H9 (cell line): ENCODE results near the gene EEF1AKMT2. TPM values are rescaled to one million over a fixed set of nuclear protein-coding genes. Genes with fewer than 3 reads are reported as not detected.

Experiments used
- DNase-seq: peaks from one replicate; pipeline ENCODE4 v3.0.0-alpha.2; 2017
- H2AFZ ChIP-seq: one replicate; pipeline ENCODE4 v1.6.1; 2013; ENCODE audit warnings: mild to moderate bottlenecking, low read length, control low read depth, moderate library complexity
- H2AK5ac ChIP-seq: 2 replicates; pipeline ENCODE4 v1.6.1; 2013; ENCODE audit warnings: low read length, control low read depth, mixed read lengths; ENCODE audit not compliant: insufficient read length
- H2BK120ac ChIP-seq: one replicate; pipeline ENCODE4 v1.6.1; 2013; ENCODE audit warnings: low read depth, mild to moderate bottlenecking, low read length, control low read depth, inconsistent platforms; ENCODE audit not compliant: poor library complexity, severe bottlenecking
- H2BK12ac ChIP-seq: 2 replicates; pipeline ENCODE4 v1.6.1; 2013; ENCODE audit warnings: low read length, control low read depth, mixed read lengths, low read depth; ENCODE audit not compliant: insufficient read length
- H2BK15ac ChIP-seq: 2 replicates; pipeline ENCODE4 v1.6.1; 2013; ENCODE audit warnings: low read depth, low read length, control low read depth
- H2BK20ac ChIP-seq: one replicate; pipeline ENCODE4 v1.6.1; 2013; ENCODE audit warnings: low read depth, mild to moderate bottlenecking, low read length, control low read depth, inconsistent platforms; ENCODE audit not compliant: poor library complexity, severe bottlenecking
- H2BK5ac ChIP-seq: 2 replicates; pipeline ENCODE4 v1.6.1; 2013; ENCODE audit warnings: low read length, control low read depth, mixed read lengths; ENCODE audit not compliant: insufficient read length
- H3K14ac ChIP-seq: 2 replicates; pipeline ENCODE4 v1.6.1; 2013; ENCODE audit warnings: low read length, control low read depth; ENCODE audit not compliant: insufficient read depth
- H3K18ac ChIP-seq: 2 replicates; pipeline ENCODE4 v1.6.1; 2013; ENCODE audit warnings: low read depth, mild to moderate bottlenecking, mixed read lengths, low read length, control low read depth; ENCODE audit not compliant: insufficient read length
- H3K23ac ChIP-seq: 2 replicates; pipeline ENCODE4 v1.6.1; 2013; ENCODE audit warnings: low read length, control low read depth, mixed read lengths, low read depth; ENCODE audit not compliant: insufficient read length
- H3K23me2 ChIP-seq: 2 replicates; pipeline ENCODE4 v1.6.1; 2013; ENCODE audit warnings: low read depth, mild to moderate bottlenecking, mixed read lengths, low read length, control low read depth; ENCODE audit not compliant: insufficient read length, poor library complexity, severe bottlenecking
- H3K27ac ChIP-seq: 2 replicates; pipeline ENCODE4 v1.5.1; 2013; ENCODE audit warnings: low read length, control low read depth, mixed read lengths, low read depth; ENCODE audit not compliant: insufficient read length
- H3K27me3 ChIP-seq: 2 replicates; pipeline ENCODE4 v1.6.1; 2013; ENCODE audit warnings: low read length, control low read depth, inconsistent platforms; ENCODE audit not compliant: insufficient read depth
- H3K4ac ChIP-seq: 2 replicates; pipeline ENCODE4 v1.6.1; 2013; ENCODE audit warnings: low read depth, mild to moderate bottlenecking, control low read depth, inconsistent platforms, low read length, moderate library complexity
- H3K4me1 ChIP-seq: 2 replicates; pipeline ENCODE4 v1.6.1; 2013; ENCODE audit warnings: low read length, control low read depth, inconsistent platforms; ENCODE audit not compliant: insufficient read depth
- H3K4me2 ChIP-seq: 2 replicates; pipeline ENCODE4 v1.6.1; 2013; ENCODE audit warnings: low read length, control low read depth, mixed read lengths; ENCODE audit not compliant: insufficient read length, insufficient read depth
- H3K56ac ChIP-seq: 2 replicates; pipeline ENCODE4 v1.6.1; 2013; ENCODE audit warnings: low read depth, mild to moderate bottlenecking, mixed read lengths, low read length, control low read depth; ENCODE audit not compliant: insufficient read length
- H3K79me1 ChIP-seq: 2 replicates; pipeline ENCODE4 v1.6.1; 2013; ENCODE audit warnings: low read depth, mild to moderate bottlenecking, moderate library complexity, low read length, control low read depth, inconsistent platforms; ENCODE audit not compliant: insufficient read depth, poor library complexity, severe bottlenecking
- H3K79me2 ChIP-seq: 2 replicates; pipeline ENCODE4 v1.6.1; 2013; ENCODE audit warnings: low read length, control low read depth, inconsistent platforms; ENCODE audit not compliant: insufficient read depth
- H3K9ac ChIP-seq: 2 replicates; pipeline ENCODE4 v1.6.1; 2013; ENCODE audit warnings: low read length, control low read depth, mixed read lengths; ENCODE audit not compliant: insufficient read length; ENCODE audit errors: extremely low read depth
- H3K9me3 ChIP-seq: one replicate; pipeline ENCODE4 v1.6.1; 2013; ENCODE audit warnings: low read depth, low read length, inconsistent platforms; ENCODE audit not compliant: control insufficient read depth
- H3T11ph ChIP-seq: one replicate; pipeline ENCODE4 v1.6.1; 2013; ENCODE audit warnings: mild to moderate bottlenecking, low read length, control low read depth, inconsistent platforms
- H4K20me1 ChIP-seq: one replicate; pipeline ENCODE4 v1.6.1; 2013; ENCODE audit not compliant: control insufficient read depth, insufficient read length, insufficient read depth
- H4K5ac ChIP-seq: 2 replicates; pipeline ENCODE4 v1.6.1; 2013; ENCODE audit warnings: low read depth, mild to moderate bottlenecking, mixed read lengths, low read length, control low read depth; ENCODE audit not compliant: insufficient read length
- H4K8ac ChIP-seq: replicated peaks from 2 replicates; pipeline ENCODE4 v1.6.1; 2013; ENCODE audit warnings: low read length, control low read depth, mixed read lengths, low read depth; ENCODE audit not compliant: insufficient read length
- H4K91ac ChIP-seq: 2 replicates; pipeline ENCODE4 v1.6.1; 2013; ENCODE audit warnings: low read depth, mild to moderate bottlenecking, moderate library complexity, mixed read lengths, low read length, control low read depth; ENCODE audit not compliant: insufficient read length
- H3K27ac Mint-ChIP-seq, 3 experiments: 2 replicates in 2 of 3; 3 replicates in 1 of 3; pipeline ENCODE4 v1.8.0; 2020 to 2021; ENCODE audit warnings: mixed read lengths in 3 of 3, mild to moderate bottlenecking in 1 of 3, moderate library complexity in 1 of 3
- H3K27me3 Mint-ChIP-seq: 2 replicates; pipeline ENCODE4 v1.8.0; 2021; ENCODE audit warnings: low read depth, mild to moderate bottlenecking, moderate library complexity, mixed read lengths
- H3K36me3 Mint-ChIP-seq, 3 experiments: 2 replicates in 2 of 3; 3 replicates in 1 of 3; pipeline ENCODE4 v1.8.0; 2020 to 2021; ENCODE audit warnings: low read depth in 3 of 3, mixed read lengths in 3 of 3; ENCODE audit not compliant: insufficient read depth in 1 of 3
- H3K4me1 Mint-ChIP-seq, 2 experiments: 2 replicates each; pipeline ENCODE4 v1.8.0; 2020; ENCODE audit warnings: mixed read lengths in 2 of 2
- H3K4me3 Mint-ChIP-seq, 2 experiments: 2 replicates in 1 of 2; 3 replicates in 1 of 2; pipeline ENCODE4 v1.8.0; 2020 to 2021; ENCODE audit warnings: mild to moderate bottlenecking in 2 of 2, mixed read lengths in 2 of 2, moderate library complexity in 1 of 2
- H3K9me3 Mint-ChIP-seq, 2 experiments: 2 replicates in 1 of 2; 3 replicates in 1 of 2; pipeline ENCODE4 v1.8.0; 2020; ENCODE audit warnings: mild to moderate bottlenecking in 2 of 2, mixed read lengths in 2 of 2, moderate library complexity in 1 of 2
- CTCF ChIP-seq: fragments of 200-600 bp; sonication (generic); conservative IDR thresholded peaks from 3 replicates; pipeline ENCODE4 v1.8.0; 2021; ENCODE audit warnings: antibody characterized with exemption, mild to moderate bottlenecking
- WGBS: extraction: QIAGEN DNeasy Blood & Tissue Kit; methylation state at CpG from one replicate; pipeline ENCODE4 v1.1.7; 2013; ENCODE audit warnings: missing lambda C conversion rate, low lambda C conversion rate, mixed read lengths; ENCODE audit not compliant: insufficient read length; ENCODE audit errors: extremely low coverage; 5-methylcytosine and 5-hydroxymethylcytosine counted together
- total RNA-seq: library from RNA; stranded (reverse); gene quantifications from 2 replicates; pipeline ENCODE4 v1.2.1, GENCODE V29; 2021

Gene EEF1AKMT2
- total RNA-seq, 1 experiment from 2014 or later, result 19.0 TPM

- Mint-ChIP-seq H3K9me3 (no peaks in the 10 kb centered on the region), H3K4me3 (no peak overlapping the region), H3K27me3 (no peaks in the 10 kb centered on the region), H3K4me1 (peaks cover 18 to 22% of the 10 kb centered on the region in 2 experiments), H3K27ac (peak overlapping the region in 1 of 3 experiments; percentile 24; a peak in 1 of 7 replicates), H3K36me3 (peaks cover 3 to 6% (median 5%) of the 10 kb centered on the region in 3 experiments; a peak in 4 of 7 replicates)
- no peak overlapping the region for H2BK120ac ChIP-seq
- peaks cover 5% of the 10 kb centered on the region for H3K79me1 ChIP-seq
- H4K91ac ChIP-seq, result no peak overlapping the region
- no peak overlapping the region for H2BK15ac ChIP-seq
- no peak overlapping the region for H3K4ac ChIP-seq
- no peaks in the 10 kb centered on the region for H3K79me2 ChIP-seq
- no peak overlapping the region for H2AK5ac ChIP-seq
- no peak overlapping the region for H2AFZ ChIP-seq
- H3K56ac ChIP-seq, result no peak overlapping the region
- no peak for TF ChIP-seq CTCF
- peaks cover 8% of the 10 kb centered on the region; the same call in 1 of the 2 replicates for H3K4me1 ChIP-seq
- no CpG with 5 or more reads among the region's 7 CpGs for whole genome bisulfite sequencing
- no peak overlapping the region for H4K8ac ChIP-seq
- H4K20me1 ChIP-seq, result no peaks in the 10 kb centered on the region
- no peak overlapping the region for H2BK20ac ChIP-seq
- H2BK5ac ChIP-seq, result no peak overlapping the region
- DNase-seq, result no peak
- H2BK12ac ChIP-seq, result no peak overlapping the region
- no peak overlapping the region for H3K4me2 ChIP-seq
- no peak overlapping the region for H3K9ac ChIP-seq
- no peaks in the 10 kb centered on the region for H3K9me3 ChIP-seq
- no peak overlapping the region for H4K5ac ChIP-seq
- no peaks in the 10 kb centered on the region for H3K23me2 ChIP-seq
- no peak overlapping the region for H3K27ac ChIP-seq
- H3T11ph ChIP-seq, result no peak overlapping the region
- H3K27me3 ChIP-seq, result no peaks in the 10 kb centered on the region
- H3K14ac ChIP-seq, result no peak overlapping the region
- H3K23ac ChIP-seq, result no peak overlapping the region
- H3K18ac ChIP-seq, result no peak overlapping the region
Observed at GRCh38 chr10:124711145-124711544, 80.5 kb downstream of the EEF1AKMT2 start.
